Anterior cingulate cortex (tissue), 58 donors: ENCODE measurements around the gene SENP7.
"Not testable (repeated sequence)": the region's sequence is repeated elsewhere in the genome, so short reads cannot be mapped to it uniquely, and the experiment has no call there.

ENCODE experiments used
- DNase-seq, 58 donors: peaks; one replicate each; lab custom pipeline; 2025; lab: John Stamatoyannopoulos, UW

The SENP7 gene

GRCh38 chr3:101466465-101467309 lies 46.3 kb downstream of the SENP7 start:
- no peak for DNase-seq

DNA sequence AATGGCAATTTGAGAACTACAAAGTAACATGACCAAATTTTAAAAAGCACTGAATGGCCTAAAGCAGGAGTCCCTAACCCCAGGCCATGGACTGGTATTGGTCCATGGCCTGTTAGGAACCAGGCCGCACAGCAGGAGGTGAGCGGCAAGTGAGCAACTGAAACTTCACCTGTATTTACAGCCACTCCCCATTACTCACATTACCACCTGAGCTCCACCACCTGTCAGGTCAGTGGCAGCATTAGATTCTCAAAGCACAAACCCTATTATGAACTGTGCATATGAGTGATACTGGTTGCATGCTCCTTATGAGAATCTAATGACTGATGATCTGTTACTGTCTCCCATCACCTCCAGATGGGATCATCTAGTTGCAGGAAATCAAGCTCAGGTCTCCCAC lies 48.8 kb downstream of the SENP7 start:
- DNase-seq: no peak

DNA sequence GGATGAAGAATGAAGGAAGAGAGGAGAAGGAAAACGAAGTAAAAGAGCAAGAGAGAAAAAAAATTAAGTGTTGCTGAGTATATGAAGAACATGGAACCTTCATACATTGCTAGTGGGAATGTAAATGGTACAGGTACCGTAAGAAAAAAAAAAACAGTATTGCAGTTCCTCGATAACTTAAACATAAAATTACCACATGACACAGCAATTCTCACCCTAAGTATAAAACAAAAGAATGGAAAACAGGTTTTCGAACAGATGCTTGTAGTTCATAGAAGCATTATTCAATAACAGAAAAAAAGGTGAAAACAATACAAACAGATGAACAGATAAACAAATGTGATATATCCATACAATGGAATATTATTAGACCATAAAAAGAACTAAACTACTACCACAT lies 51.6 kb downstream of the SENP7 start:
- DNase-seq: no peak

DNA sequence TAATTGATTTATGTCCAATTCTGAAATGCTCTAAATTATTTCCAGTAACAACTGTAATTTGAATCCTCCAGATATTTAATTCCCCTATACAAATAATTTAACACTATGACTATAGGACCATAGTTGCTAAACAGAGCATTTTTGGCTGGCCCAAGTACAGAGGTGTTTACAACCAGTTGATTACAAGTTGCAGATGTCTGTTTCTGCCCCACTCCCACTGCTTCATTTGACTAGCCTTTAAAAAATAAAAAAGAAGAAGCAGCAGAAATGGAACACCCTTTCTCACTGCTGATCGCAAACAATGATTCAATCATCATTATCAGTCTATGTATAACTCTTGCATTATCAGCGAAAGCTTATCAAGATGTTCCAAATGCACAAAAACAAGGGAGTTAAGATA lies 54.6 kb downstream of the SENP7 start:
- no peak for DNase-seq

DNA sequence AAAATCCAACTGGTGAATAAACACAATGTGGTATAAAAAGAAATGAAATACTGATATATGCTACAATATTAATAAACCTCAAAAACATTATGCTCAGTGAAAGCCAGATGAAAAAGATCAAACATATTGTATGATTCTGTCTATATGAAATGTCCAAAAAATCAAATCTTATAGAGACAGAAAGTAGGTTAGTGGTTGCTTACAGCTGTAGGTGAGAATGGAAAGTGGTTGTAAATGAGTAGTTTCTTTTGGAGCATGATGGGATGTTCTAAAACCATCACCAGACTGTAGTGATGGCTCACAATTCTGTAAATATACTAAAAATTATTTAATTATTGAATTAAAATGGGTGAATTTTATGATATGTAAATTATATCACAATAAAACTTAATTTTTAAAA lies 58.4 kb downstream of the SENP7 start:
- no peak for DNase-seq

DNA sequence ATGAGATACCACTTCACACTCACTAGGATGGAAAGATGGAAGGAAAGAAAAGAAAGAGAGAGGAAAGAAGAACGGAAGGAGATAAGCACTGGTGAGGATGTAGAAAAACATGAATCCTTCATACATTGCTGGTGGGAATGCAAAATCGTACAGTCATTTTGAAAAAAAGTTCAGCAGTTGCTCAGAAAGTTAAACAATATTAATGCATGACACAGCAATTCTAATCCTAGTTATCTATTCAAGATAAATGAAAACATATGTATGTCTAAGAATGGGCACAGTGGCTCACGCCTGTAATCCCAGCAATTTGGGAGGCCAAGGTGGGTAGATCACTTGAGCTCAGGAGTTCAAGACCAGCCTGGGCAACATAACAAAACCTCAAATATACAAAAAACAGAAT lies 59.1 kb downstream of the SENP7 start:
- DNase-seq: no peak

GRCh38 chr3:101438641-101439040 lies 74.4 kb downstream of the SENP7 start:
- not testable (repeated sequence) for DNase-seq

GRCh38 chr3:101433652-101434051 lies 79.4 kb downstream of the SENP7 start:
- no peak for DNase-seq

GRCh38 chr3:101423984-101424888 lies 88.8 kb downstream of the SENP7 start:
- DNase-seq: no peak

- no peak for DNase-seq
These were observed 94.2 kb downstream of the SENP7 start for GRCh38 chr3:101418851-101419250.

DNA sequence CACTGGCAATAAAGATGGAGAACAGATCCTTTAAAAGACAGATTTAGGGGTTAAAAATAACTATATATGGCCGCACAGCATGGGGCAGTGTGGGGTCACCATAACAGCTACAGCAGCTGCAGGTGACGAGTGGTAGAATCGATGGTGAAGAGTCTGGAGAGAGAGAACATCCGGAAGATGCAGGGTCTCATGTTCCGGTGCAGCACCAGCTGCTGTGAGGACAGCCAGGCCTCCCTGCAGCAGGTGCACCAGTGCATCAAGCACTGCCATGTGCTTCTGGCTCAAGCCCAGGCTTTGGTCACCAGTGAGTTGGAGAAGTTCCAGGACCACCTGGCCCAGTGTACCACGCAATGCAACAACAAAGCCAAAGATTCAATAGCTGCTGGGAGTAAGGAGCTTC lies 98.9 kb downstream of the SENP7 start:
- DNase-seq: no peak

GRCh38 chr3:101413656-101414055 lies 99.4 kb downstream of the SENP7 start:
- no peak for DNase-seq

- DNase-seq: no peak
These were observed 121.5 kb downstream of the SENP7 start for GRCh38 chr3:101391413-101391950.

GRCh38 chr3:101388706-101389105 lies 124.3 kb downstream of the SENP7 start:
- no peak for DNase-seq

DNA sequence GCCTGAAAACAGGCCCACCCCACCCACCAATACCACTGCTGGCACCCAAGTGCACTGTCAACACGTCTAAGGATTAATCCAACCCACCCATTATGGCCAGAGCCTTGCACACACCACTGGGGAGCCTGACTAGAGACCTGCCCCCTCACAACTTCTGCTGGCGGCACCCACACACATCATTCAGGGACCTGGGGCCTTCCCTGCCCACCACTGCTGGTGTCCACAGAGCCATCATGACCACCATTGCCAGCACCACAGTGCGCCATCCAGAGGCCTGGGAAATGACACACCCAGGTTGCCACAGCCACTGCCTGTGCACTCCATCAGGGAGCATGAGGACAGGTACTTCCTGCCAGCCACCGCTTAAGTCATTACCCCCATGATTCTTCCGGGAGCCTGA lies 125.7 kb downstream of the SENP7 start:
- no peak for DNase-seq

DNA sequence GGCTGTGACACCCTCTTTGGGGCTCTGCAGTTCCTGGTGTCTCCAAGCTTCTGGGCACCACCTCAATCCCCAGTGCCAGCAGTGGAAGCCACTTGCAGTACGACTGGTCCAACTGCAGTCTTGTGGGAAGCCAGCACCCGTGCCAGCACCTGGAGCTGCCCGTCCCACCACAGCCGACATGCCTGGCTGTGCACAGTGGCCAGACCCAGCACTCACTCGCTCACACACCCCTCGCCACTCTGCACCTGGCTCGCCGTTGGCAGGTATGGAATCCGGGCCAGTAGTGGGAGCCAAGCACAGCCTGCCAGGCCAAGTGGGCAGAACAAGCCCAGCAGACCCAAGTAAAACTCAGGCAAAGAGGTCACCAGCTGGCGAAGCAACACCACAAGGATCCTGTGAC lies 128.6 kb downstream of the SENP7 start:
- no peak for DNase-seq

GRCh38 chr3:101383656-101384055 lies 129.4 kb downstream of the SENP7 start:
- no peak for DNase-seq

- peak in 6 of 58 donors; percentile 5 to 53 (median 15) for DNase-seq
These were observed 129.8 kb downstream of the SENP7 start for GRCh38 chr3:101383156-101383575.

DNA sequence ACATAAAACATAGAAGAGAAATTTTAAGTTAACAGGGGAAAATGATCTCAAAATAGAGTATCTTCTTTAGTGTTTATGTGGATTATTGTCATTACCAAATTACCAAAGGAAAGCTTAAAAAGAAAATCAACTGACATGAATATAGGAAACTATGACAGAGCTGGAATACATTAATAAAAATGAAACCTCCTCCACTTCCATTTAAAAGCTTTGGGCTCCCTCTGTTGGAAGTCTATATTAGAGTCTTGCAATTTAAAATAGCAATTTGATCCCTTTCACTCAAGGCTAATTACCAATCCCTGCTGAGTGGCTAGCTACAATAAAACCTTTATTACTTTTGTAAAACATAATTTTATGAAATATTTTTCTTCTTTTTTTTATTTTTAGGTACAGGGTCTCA lies 131.2 kb downstream of the SENP7 start:
- DNase-seq: no peak

GRCh38 chr3:101379658-101380376 lies 133.2 kb downstream of the SENP7 start:
- no peak for DNase-seq

- no peak for DNase-seq
These were observed 135.2 kb downstream of the SENP7 start for GRCh38 chr3:101377796-101378195.
